Stomach (tissue), 9 donors: ENCODE results near the gene EPPIN. TPM values are rescaled to one million over a fixed set of nuclear protein-coding genes. Genes with fewer than 3 reads are reported as not detected.

ENCODE experiments used
- DNase-seq, 2 donors: peaks; one replicate each; pipeline versions ENCODE4 v3.0.0 to v3.0.0-alpha.2; 2013 to 2019
- H3K27ac ChIP-seq, 5 donors: fragments of 200-600 bp in 4 of 5; sonication (generic) in 4 of 5; one replicate each; pipeline ENCODE4 v1.5.1; 2013 to 2019; ENCODE audit warnings: mild to moderate bottlenecking in 1 of 5, moderate library complexity in 1 of 5
- H3K27me3 ChIP-seq, 3 donors: fragments of 200-600 bp; sonication (generic); one replicate each; pipeline ENCODE4 v1.5.1; 2017 to 2019; ENCODE audit warnings: mixed run types in 1 of 3
- H3K36me3 ChIP-seq, 4 donors: fragments of 200-600 bp; sonication (generic); 1 replicate in 3 of 4; 2 replicates in 1 of 4; pipeline ENCODE4 v1.5.1; 2016 to 2019
- H3K4me1 ChIP-seq, 4 donors: fragments of 200-600 bp; sonication (generic); one replicate each; pipeline ENCODE4 v1.5.1; 2016 to 2019
- H3K4me3 ChIP-seq, 4 donors: fragments of 200-600 bp; sonication (generic) in 3 of 4; one replicate each; pipeline ENCODE4 v1.5.1; 2016 to 2019; ENCODE audit warnings: mild to moderate bottlenecking in 1 of 4
- H3K9me3 ChIP-seq, 4 donors: fragments of 200-600 bp; sonication (generic); one replicate each; pipeline ENCODE4 v1.5.1; 2016 to 2019
- EP300 ChIP-seq: sonication (generic); formaldehyde crosslinking; IDR thresholded peaks from one replicate; pipeline ENCODE4 v1.6.1; 2017; ENCODE audit warnings: antibody characterized with exemption
- POLR2A ChIP-seq, 4 donors: fragments of 450-650 bp; IDR thresholded peaks; one replicate each; pipeline ENCODE4 v1.6.1; 2016; ENCODE audit warnings: antibody characterized with exemption in 4 of 4, control low read depth in 2 of 4, mild to moderate bottlenecking in 1 of 4, moderate library complexity in 1 of 4
- POLR2AphosphoS5 ChIP-seq, 3 donors: sonication (generic); formaldehyde crosslinking; IDR thresholded peaks; one replicate each; pipeline ENCODE4 v1.6.1; 2016; ENCODE audit warnings: antibody characterized with exemption in 3 of 3
- whole genome bisulfite sequencing, 5 donors: extraction: QIAGEN DNeasy Blood & Tissue Kit in 3 of 5; methylation state at CpG; one replicate each; pipeline versions ENCODE4 v1.1.5 to v1.1.7; 2013 to 2018; 5-methylcytosine and 5-hydroxymethylcytosine counted together
- intact Hi-C: fragments of 100-400 bp; cut with DNase I; formaldehyde crosslinking; loops from one replicate; pipeline ENCODE4 v1.15.1; 2023; ENCODE audit warnings: low total_unique reads
- polyA plus RNA-seq, 3 donors: library from polyadenylated mRNA; stranded (reverse); fragments of 200-250 nt; gene quantifications; one replicate each; pipeline ENCODE4 v1.2.3, GENCODE V29; 2013
- total RNA-seq, 5 donors: library from RNA; depleted of rRNA; stranded (reverse); fragments of >200 nt; gene quantifications; one replicate each; pipeline versions ENCODE4 v1.1.0 to v1.2.3, GENCODE V29; 2014 to 2016
- TF ChIP-seq, protein P1 (sequence below), 7 experiments: fragments of 450-650 bp in 4 of 7; fragments of 200-600 bp in 3 of 7; sonication (generic) in 3 of 7; IDR thresholded peaks; one replicate each; pipeline ENCODE4 v1.5.1; 2016 to 2019; ENCODE audit warnings: antibody characterized with exemption in 7 of 7, control low read depth in 2 of 7, mild to moderate bottlenecking in 1 of 7
- donor health status: healthy with polysubstance abuse.
- donor health status: Bipolar disorder and iron deficiency.
- donor health status: healthy.

The EPPIN gene
- total and polyA plus RNA-seq, 8 donors, result not detected

DNA sequence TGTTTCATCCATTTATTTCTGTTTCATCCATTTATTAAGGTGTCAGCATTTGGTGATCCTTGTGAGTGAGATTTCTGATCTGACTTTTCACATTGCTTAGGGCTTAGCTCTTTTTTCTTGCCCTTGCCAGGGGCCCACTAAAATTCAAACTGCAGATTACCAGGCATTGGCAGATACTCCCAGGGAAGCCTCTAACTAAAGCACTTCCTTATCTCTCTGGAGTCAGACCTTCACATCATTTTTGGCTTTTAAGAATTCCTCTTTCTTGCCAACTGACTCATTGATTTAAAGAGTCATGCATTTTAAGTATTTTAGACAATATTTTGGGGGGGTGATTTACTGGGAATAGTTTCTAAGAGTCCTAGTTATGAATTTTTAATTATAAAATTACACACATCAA lies 34.5 kb upstream of the EPPIN start:
- H3K4me1 ChIP-seq, result no peaks in the 10 kb centered on the region
- H3K27me3 ChIP-seq, result peaks cover 0 to 33% (median 3%) of the 10 kb centered on the region in 3 donors
- intact Hi-C loops, result no loop called here
- TF ChIP-seq POLR2AphosphoS5 (IDR thresholded peaks at IDR 0.05) (no peak), POLR2A (IDR thresholded peaks at IDR 0.05) (no peak), EP300 (no peak)
- TF ChIP-seq, protein P1, sequence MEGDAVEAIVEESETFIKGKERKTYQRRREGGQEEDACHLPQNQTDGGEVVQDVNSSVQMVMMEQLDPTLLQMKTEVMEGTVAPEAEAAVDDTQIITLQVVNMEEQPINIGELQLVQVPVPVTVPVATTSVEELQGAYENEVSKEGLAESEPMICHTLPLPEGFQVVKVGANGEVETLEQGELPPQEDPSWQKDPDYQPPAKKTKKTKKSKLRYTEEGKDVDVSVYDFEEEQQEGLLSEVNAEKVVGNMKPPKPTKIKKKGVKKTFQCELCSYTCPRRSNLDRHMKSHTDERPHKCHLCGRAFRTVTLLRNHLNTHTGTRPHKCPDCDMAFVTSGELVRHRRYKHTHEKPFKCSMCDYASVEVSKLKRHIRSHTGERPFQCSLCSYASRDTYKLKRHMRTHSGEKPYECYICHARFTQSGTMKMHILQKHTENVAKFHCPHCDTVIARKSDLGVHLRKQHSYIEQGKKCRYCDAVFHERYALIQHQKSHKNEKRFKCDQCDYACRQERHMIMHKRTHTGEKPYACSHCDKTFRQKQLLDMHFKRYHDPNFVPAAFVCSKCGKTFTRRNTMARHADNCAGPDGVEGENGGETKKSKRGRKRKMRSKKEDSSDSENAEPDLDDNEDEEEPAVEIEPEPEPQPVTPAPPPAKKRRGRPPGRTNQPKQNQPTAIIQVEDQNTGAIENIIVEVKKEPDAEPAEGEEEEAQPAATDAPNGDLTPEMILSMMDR (IDR thresholded peaks at IDR 0.05), result no peak
- no peaks in the 10 kb centered on the region for H3K9me3 ChIP-seq
- no peaks in the 10 kb centered on the region for H3K36me3 ChIP-seq
- no peak overlapping the region for H3K27ac ChIP-seq
- no peak overlapping the region for H3K4me3 ChIP-seq
- DNase-seq, result no peak

DNA sequence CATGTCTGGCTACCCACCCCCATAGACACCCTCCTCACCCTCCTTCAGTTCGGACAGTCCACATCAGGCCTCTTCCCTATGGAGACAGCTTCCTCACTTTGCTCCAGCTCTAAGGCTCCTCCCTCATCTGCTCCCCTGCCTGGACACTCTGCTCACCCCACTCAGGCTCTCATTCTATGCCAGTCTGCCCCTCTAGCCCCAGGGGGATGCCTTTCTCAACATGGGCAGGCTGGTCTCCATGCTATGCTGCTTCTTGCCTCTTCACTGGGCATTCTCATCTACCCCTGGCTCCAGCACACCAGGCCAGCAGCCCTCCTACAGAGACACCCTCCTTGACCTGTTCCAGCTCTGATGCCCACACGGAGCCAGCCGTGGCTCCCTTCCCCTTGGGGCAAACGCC lies 32.0 kb upstream of the EPPIN start, which contains the start of gene WFDC8:
Gene WFDC8 (minus strand): TSS at position 101 of the 400 bp plus-strand sequence. CDS start 37 bp downstream, at position 64.
- Histone ChIP-seq H3K36me3 (no peaks in the 10 kb centered on the region), H3K27me3 (peaks cover 0 to 31% (median 3%) of the 10 kb centered on the region in 3 donors), H3K4me3 (no peak within 1 kb of the TSS), H3K4me1 (no peaks in the 10 kb centered on the region), H3K27ac (no peak within 1 kb of the TSS), H3K9me3 (no peaks in the 10 kb centered on the region)
- 73 to 80% (median 75%) methylated on average over 4 of the region's 4 CpGs for WGBS, 5 donors
- intact Hi-C loops, result no loop called here
- TF ChIP-seq POLR2A (IDR thresholded peaks at IDR 0.05) (no peak), POLR2AphosphoS5 (IDR thresholded peaks at IDR 0.05) (no peak), EP300 (no peak)
- TF ChIP-seq, protein P1 (IDR thresholded peaks at IDR 0.05), result no peak
- no peak for DNase-seq

DNA sequence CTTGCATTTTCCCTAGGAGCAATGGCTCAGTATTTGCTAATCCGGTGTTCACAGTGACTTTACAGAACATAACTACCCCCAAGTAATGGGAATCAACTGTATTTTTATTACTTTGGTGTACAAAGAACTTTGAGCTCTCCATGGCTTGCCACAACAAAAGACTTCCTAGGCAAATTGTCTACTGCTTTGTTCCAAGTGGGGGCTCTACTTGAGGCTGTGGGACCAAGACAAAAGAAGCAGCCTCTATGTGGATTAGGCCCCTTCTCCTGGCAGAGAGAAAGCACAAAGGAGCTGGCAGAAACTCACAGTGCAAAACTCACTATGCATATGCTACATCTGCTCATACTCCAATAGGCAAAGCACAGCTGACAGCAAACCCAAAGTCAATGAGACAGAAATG lies 31.0 kb upstream of the EPPIN start:
- TF ChIP-seq POLR2A (IDR thresholded peaks at IDR 0.05) (no peak), POLR2AphosphoS5 (IDR thresholded peaks at IDR 0.05) (no peak), EP300 (no peak)
- TF ChIP-seq, protein P1 (IDR thresholded peaks at IDR 0.05), result no peak
- H3K36me3 ChIP-seq, result no peaks in the 10 kb centered on the region
- peaks cover 0 to 22% (median 3%) of the 10 kb centered on the region in 3 donors for H3K27me3 ChIP-seq
- intact Hi-C loops, result no loop called here
- H3K4me3 ChIP-seq, result no peak overlapping the region
- WGBS, 5 donors, result 76 to 97% (median 83%) methylated on average over 1 of the region's 1 CpG
- H3K27ac ChIP-seq, result no peak overlapping the region
- no peaks in the 10 kb centered on the region for H3K4me1 ChIP-seq
- peak in 1 of 2 donors; percentile 3 for DNase-seq
- H3K9me3 ChIP-seq, result no peaks in the 10 kb centered on the region

DNA sequence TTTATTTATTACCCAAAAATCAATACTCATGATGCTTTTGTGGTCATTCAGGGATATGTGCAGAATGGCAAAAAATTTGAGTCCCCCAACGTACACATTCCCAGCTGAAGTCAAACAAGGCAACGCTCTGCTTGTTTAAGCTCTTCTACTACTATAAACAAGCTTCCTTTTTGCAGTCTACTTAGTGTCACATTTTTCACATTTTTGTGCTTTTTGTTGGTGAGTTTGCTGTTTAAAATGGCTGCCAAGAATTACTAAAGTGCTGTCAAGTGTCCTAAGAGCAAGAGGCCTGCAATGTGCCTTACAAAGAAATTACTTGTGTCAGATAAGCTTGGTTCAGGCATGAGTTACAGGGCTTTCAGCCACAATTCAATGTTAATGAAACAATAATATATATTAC lies 29.8 kb upstream of the EPPIN start:
- TF ChIP-seq POLR2AphosphoS5 (IDR thresholded peaks at IDR 0.05) (no peak), EP300 (no peak), POLR2A (IDR thresholded peaks at IDR 0.05) (no peak)
- TF ChIP-seq, protein P1 (IDR thresholded peaks at IDR 0.05), result no peak
- H3K36me3 ChIP-seq, result no peaks in the 10 kb centered on the region
- no peak overlapping the region for H3K27ac ChIP-seq
- 15 to 40% (median 24%) methylated on average over 2 of the region's 2 CpGs for WGBS, 5 donors
- no peaks in the 10 kb centered on the region for H3K9me3 ChIP-seq
- intact Hi-C loops, result no loop called here
- H3K27me3 ChIP-seq, result peaks cover 0 to 17% (median 3%) of the 10 kb centered on the region in 3 donors
- H3K4me1 ChIP-seq, result no peaks in the 10 kb centered on the region
- peak in 1 of 2 donors; percentile 30 for DNase-seq
- no peak overlapping the region for H3K4me3 ChIP-seq
